ENCODE results near the gene RNF141.

Gene RNF141

GRCh38 chr11:10477690-10478046 is 63.3 kb downstream of the RNF141 start:
- no peak for DNase-seq (ENCODE audit: low read depth)
- no peak overlapping the region for H3K4me3 ChIP-seq (ENCODE audit: control insufficient read depth, low read depth, low read length)
- no peak for TF ChIP-seq CTCF (IDR thresholded peaks at IDR 0.05; ENCODE audit: control insufficient read depth, insufficient read depth, low read depth, low read length, missing control alignments)

- no peak overlapping the region for H3K4me3 ChIP-seq (ENCODE audit: control insufficient read depth, low read depth, low read length)
- no peak for DNase-seq (ENCODE audit: low read depth)
- TF ChIP-seq CTCF (IDR thresholded peaks at IDR 0.05; ENCODE audit: control insufficient read depth, insufficient read depth, low read depth, low read length, missing control alignments), result no peak
These were observed 63.9 kb downstream of the RNF141 start for GRCh38 chr11:10476927-10477689.

GRCh38 chr11:10476342-10476741 is 64.6 kb downstream of the RNF141 start:
- no peak overlapping the region for H3K4me3 ChIP-seq (ENCODE audit: control insufficient read depth, low read depth, low read length)
- no peak for TF ChIP-seq CTCF (IDR thresholded peaks at IDR 0.05; ENCODE audit: control insufficient read depth, insufficient read depth, low read depth, low read length, missing control alignments)
- no peak for DNase-seq (ENCODE audit: low read depth)

- no peak for TF ChIP-seq CTCF (IDR thresholded peaks at IDR 0.05; ENCODE audit: control insufficient read depth, insufficient read depth, low read depth, low read length, missing control alignments)
- no peak for DNase-seq (ENCODE audit: low read depth)
- no peak overlapping the region for H3K4me3 ChIP-seq (ENCODE audit: control insufficient read depth, low read depth, low read length)
These were observed 66.4 kb downstream of the RNF141 start for GRCh38 chr11:10474551-10474950.

- no peak overlapping the region for H3K4me3 ChIP-seq (ENCODE audit: control insufficient read depth, low read depth, low read length)
- TF ChIP-seq CTCF (IDR thresholded peaks at IDR 0.05; ENCODE audit: control insufficient read depth, insufficient read depth, low read depth, low read length, missing control alignments), result no peak
- DNase-seq (ENCODE audit: low read depth), result no peak
These were observed 67.6 kb downstream of the RNF141 start for GRCh38 chr11:10473371-10473770.

- no peak for DNase-seq (ENCODE audit: low read depth)
- TF ChIP-seq CTCF (IDR thresholded peaks at IDR 0.05; ENCODE audit: control insufficient read depth, insufficient read depth, low read depth, low read length, missing control alignments), result no peak
- no peak overlapping the region for H3K4me3 ChIP-seq (ENCODE audit: control insufficient read depth, low read depth, low read length)
These were observed 78.2 kb downstream of the RNF141 start for GRCh38 chr11:10462746-10463300.

Data from AG09309 (cell line).